ENCODE results near the gene NT5DC2.

DNA sequence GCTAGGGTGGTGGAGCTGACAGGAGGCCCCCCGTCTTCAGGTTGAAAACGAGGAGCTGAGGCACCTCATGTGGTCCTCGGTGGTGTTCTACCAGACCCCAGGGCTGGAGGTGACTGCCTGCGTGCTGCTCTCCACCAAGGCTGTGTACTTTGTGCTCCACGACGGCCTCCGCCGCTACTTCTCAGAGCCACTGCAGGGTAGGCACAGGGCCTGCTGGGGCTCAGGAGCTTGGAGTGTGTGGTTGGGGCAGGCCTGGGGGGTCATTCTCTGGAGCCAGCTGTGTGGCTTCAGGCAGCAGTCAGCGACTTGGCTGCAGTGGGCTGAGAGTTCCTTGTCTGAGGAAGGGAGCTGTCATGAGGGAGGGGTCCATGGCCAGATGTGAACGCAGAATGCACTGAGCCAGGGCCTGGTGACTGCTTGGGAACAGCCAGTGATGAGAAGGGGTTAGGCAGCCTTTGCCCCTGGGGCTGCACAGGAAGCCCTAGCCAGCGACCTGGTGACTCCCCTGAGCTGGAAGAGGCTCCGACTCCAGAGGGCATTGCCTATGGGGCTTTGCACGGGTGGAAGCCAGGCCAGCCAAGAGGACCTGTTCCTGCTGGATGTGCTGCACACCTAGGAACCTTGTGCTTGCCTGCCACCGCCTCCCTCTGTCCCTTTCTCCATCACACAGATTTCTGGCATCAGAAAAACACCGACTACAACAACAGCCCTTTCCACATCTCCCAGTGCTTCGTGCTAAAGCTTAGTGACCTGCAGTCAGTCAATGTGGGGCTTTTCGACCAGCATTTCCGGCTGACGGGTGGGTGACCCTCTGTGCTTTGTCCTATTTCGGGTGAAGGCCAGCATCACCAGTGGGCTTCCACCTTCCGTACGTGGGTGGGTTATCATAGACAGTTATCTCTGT lies 43.4 kb downstream of the NT5DC2 start:
- TF ChIP-seq ZNF565 (CRISPR knock-in tag; conservative IDR thresholded peaks at IDR 0.05; ENCODE audit: low read depth), result no peak
- TF ChIP-seq ESRRG (CRISPR knock-in tag; IDR thresholded peaks at IDR 0.05), result no peak
- TF ChIP-seq ZFP3 (CRISPR knock-in tag; IDR thresholded peaks at IDR 0.05), result no peak

Data from SK-N-SH treated with all-trans-retinoic acid at 6 μM for 48 hours (cell line).